CD8-positive, alpha-beta memory T cell (primary cell): ENCODE results near the gene CATSPER3. TPM values are rescaled to one million over a fixed set of nuclear protein-coding genes. Genes with fewer than 3 reads are reported as not detected.

ENCODE experiments used
- CTCF ChIA-PET: fragments of 350-600 bp; sonication (Branson Sonifier 250); formaldehyde crosslinking; loops from one replicate; lab custom pipeline; 2021; ENCODE audit warnings: antibody characterized with exemption; lab: Charles Lee
- POLR2A ChIA-PET: fragments of 350-600 bp; sonication (Branson Sonifier 250); formaldehyde crosslinking; loops from one replicate; lab custom pipeline; 2021; ENCODE audit warnings: antibody characterized with exemption; lab: Charles Lee
- DNase-seq, 5 donors: peaks; one replicate each; pipeline versions ENCODE4 v3.0.0 to v3.0.0-alpha.2; 2020 to 2022; ENCODE audit warnings: mixed read lengths in 1 of 5
- H3K27ac ChIP-seq: one replicate; pipeline ENCODE4 v1.7.0; 2013; ENCODE audit warnings: low read depth, mild to moderate bottlenecking, low read length, moderate library complexity
- H3K27me3 ChIP-seq: 2 replicates; pipeline ENCODE4 v1.7.0; 2013; ENCODE audit warnings: low read length, mild to moderate bottlenecking; ENCODE audit not compliant: insufficient read depth, poor library complexity, severe bottlenecking
- H3K36me3 ChIP-seq: 2 replicates; pipeline ENCODE4 v1.7.0; 2013; ENCODE audit warnings: mild to moderate bottlenecking, low read length, moderate library complexity; ENCODE audit not compliant: insufficient read depth
- H3K4me1 ChIP-seq: 2 replicates; pipeline ENCODE4 v1.7.0; 2013; ENCODE audit warnings: mild to moderate bottlenecking, low read length, moderate library complexity; ENCODE audit not compliant: insufficient read depth
- H3K4me3 ChIP-seq: 2 replicates; pipeline ENCODE4 v1.7.0; 2013; ENCODE audit warnings: mild to moderate bottlenecking, low read length
- H3K9me3 ChIP-seq: 2 replicates; pipeline ENCODE4 v1.7.0; 2013; ENCODE audit warnings: mild to moderate bottlenecking, low read length
- H3K27ac Mint-ChIP-seq, 8 donors: one replicate each; pipeline ENCODE4 v1.8.0; 2020 to 2021; ENCODE audit warnings: mixed read lengths in 8 of 8, mild to moderate bottlenecking in 6 of 8, inconsistent platforms in 3 of 8, moderate library complexity in 3 of 8
- H3K27me3 Mint-ChIP-seq, 2 donors: one replicate each; pipeline ENCODE4 v1.8.0; 2020 to 2021; ENCODE audit warnings: mixed read lengths in 2 of 2, mild to moderate bottlenecking in 1 of 2, moderate library complexity in 1 of 2
- H3K36me3 Mint-ChIP-seq, 3 donors: one replicate each; pipeline ENCODE4 v1.8.0; 2020 to 2021; ENCODE audit warnings: mixed read lengths in 3 of 3, inconsistent platforms in 1 of 3, mild to moderate bottlenecking in 1 of 3
- H3K4me1 Mint-ChIP-seq, 3 donors: one replicate each; pipeline ENCODE4 v1.8.0; 2020 to 2021; ENCODE audit warnings: mixed read lengths in 3 of 3, inconsistent platforms in 1 of 3, mild to moderate bottlenecking in 1 of 3
- H3K4me3 Mint-ChIP-seq, 7 donors: one replicate each; pipeline ENCODE4 v1.8.0; 2020 to 2021; ENCODE audit warnings: mixed read lengths in 7 of 7, mild to moderate bottlenecking in 6 of 7, moderate library complexity in 4 of 7, inconsistent platforms in 2 of 7
- H3K9me3 Mint-ChIP-seq, 5 donors: one replicate each; pipeline ENCODE4 v1.8.0; 2020 to 2022; ENCODE audit warnings: mixed read lengths in 5 of 5, mild to moderate bottlenecking in 3 of 5, moderate library complexity in 2 of 5, inconsistent platforms in 1 of 5
- polyA plus RNA-seq: library from polyadenylated mRNA; unstranded; fragments of 300-500 nt; fragmentation: Illumina TruSeq; gene quantifications from one replicate; pipeline ENCODE4 v1.2.3, GENCODE V29; 2021
- total RNA-seq, 2 experiments: library from RNA; stranded (reverse); gene quantifications; one replicate each; pipeline ENCODE4 v1.2.3, GENCODE V29; 2021

Gene CATSPER3
- total and polyA plus RNA-seq, 3 experiments from 2014 or later: 0.18 to 0.36 (median 0.29) TPM

GRCh38 chr5:135034236-135034962 lies 66.7 kb downstream of the CATSPER3 start:
- Mint-ChIP-seq H3K4me1 (peaks cover 25 to 49% (median 29%) of the 10 kb centered on the region in 3 donors), H3K27ac (peak overlapping the region in 1 of 8 donors; percentile 56), H3K27me3 (peaks cover 57 to 76% of the 10 kb centered on the region in 2 donors), H3K4me3 (peak overlapping the region in 6 of 7 donors; percentile 61 to 74 (median 70)), H3K36me3 (no peaks in the 10 kb centered on the region), H3K9me3 (peaks cover 0 to 2% (median 0%) of the 10 kb centered on the region in 5 donors)
- no peaks in the 10 kb centered on the region for H3K36me3 ChIP-seq
- ChIA-PET CTCF (no interaction called here), POLR2A (no interaction called here)
- peaks cover 6% of the 10 kb centered on the region for H3K4me1 ChIP-seq
- H3K27me3 ChIP-seq: peaks cover 36% of the 10 kb centered on the region
- DNase-seq: no peak
- H3K27ac ChIP-seq: peak overlapping the region; percentile 80
- H3K9me3 ChIP-seq: no peaks in the 10 kb centered on the region
- no peak overlapping the region for H3K4me3 ChIP-seq

- peaks cover 34% of the 10 kb centered on the region for H3K27me3 ChIP-seq
- Mint-ChIP-seq H3K9me3 (no peaks in the 10 kb centered on the region), H3K4me1 (peaks cover 22 to 44% (median 24%) of the 10 kb centered on the region in 3 donors), H3K27me3 (peaks cover 52 to 70% of the 10 kb centered on the region in 2 donors), H3K36me3 (no peaks in the 10 kb centered on the region), H3K4me3 (peak overlapping the region in 6 of 7 donors; percentile 53 to 74 (median 70)), H3K27ac (peak overlapping the region in 1 of 8 donors; percentile 56)
- peak overlapping the region; percentile 73 for H3K27ac ChIP-seq
- no peak for DNase-seq
- ChIA-PET CTCF (interaction anchor here (0.7 kb wide), 1 partner anchor 13 kb away, joined by 3 read pairs; no protein-coding TSS in a partner anchor), POLR2A (no interaction called here)
- no peaks in the 10 kb centered on the region for H3K9me3 ChIP-seq
- peaks cover 6% of the 10 kb centered on the region for H3K4me1 ChIP-seq
- no peaks in the 10 kb centered on the region for H3K36me3 ChIP-seq
- no peak overlapping the region for H3K4me3 ChIP-seq
Observed at GRCh38 chr5:135034963-135035677, 67.4 kb downstream of the CATSPER3 start.

- DNase-seq: no peak
- ChIA-PET CTCF (interaction anchor here (0.7 kb wide), 1 partner anchor 13 kb away, joined by 3 read pairs; no protein-coding TSS in a partner anchor), POLR2A (no interaction called here)
- Histone ChIP-seq H3K27me3 (peaks cover 28% of the 10 kb centered on the region), H3K27ac (peak overlapping the region; percentile 73), H3K4me3 (no peak overlapping the region), H3K4me1 (peaks cover 6% of the 10 kb centered on the region), H3K36me3 (no peaks in the 10 kb centered on the region), H3K9me3 (no peaks in the 10 kb centered on the region)
- Mint-ChIP-seq H3K36me3 (no peaks in the 10 kb centered on the region), H3K4me3 (peak overlapping the region in 1 of 7 donors; percentile 3), H3K27me3 (peaks cover 46 to 69% of the 10 kb centered on the region in 2 donors), H3K4me1 (peaks cover 21 to 43% (median 22%) of the 10 kb centered on the region in 3 donors), H3K27ac (no peak overlapping the region), H3K9me3 (no peaks in the 10 kb centered on the region)
Observed at GRCh38 chr5:135035678-135036030, 67.9 kb downstream of the CATSPER3 start.

DNA sequence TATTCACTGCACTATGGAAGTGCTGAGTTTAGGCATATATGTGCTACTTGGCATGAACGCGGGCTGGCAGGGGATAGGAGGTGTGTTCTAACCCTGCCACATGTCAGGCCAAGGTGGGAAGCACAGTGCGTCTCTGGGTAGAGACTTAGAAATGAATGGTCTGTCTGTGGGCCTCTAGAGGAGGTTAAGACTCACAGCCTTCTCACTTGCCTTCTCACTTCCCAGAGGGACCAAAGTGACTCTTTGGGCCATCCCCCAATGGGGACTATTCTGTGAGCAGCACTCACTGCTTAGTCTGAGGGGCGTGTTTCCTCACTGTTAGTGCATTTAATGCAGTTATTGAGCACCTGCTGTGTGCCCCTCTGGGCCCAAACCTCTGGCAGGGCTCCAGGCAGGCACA lies 68.7 kb downstream of the CATSPER3 start:
- H3K27ac Mint-ChIP-seq: no peak overlapping the region
- Histone ChIP-seq H3K4me3 (no peak overlapping the region), H3K27me3 (peaks cover 29% of the 10 kb centered on the region), H3K4me1 (peaks cover 6% of the 10 kb centered on the region), H3K36me3 (no peaks in the 10 kb centered on the region), H3K27ac (no peak overlapping the region), H3K9me3 (no peaks in the 10 kb centered on the region)
- ChIA-PET POLR2A (no interaction called here), CTCF (no interaction called here)
- H3K36me3 Mint-ChIP-seq: no peaks in the 10 kb centered on the region
- H3K4me3 Mint-ChIP-seq: peak overlapping the region in 1 of 7 donors; percentile 54
- H3K9me3 Mint-ChIP-seq: no peaks in the 10 kb centered on the region
- no peak for DNase-seq
- H3K4me1 Mint-ChIP-seq: peaks cover 21 to 42% (median 22%) of the 10 kb centered on the region in 3 donors
- peaks cover 47 to 70% of the 10 kb centered on the region in 2 donors for H3K27me3 Mint-ChIP-seq

DNA sequence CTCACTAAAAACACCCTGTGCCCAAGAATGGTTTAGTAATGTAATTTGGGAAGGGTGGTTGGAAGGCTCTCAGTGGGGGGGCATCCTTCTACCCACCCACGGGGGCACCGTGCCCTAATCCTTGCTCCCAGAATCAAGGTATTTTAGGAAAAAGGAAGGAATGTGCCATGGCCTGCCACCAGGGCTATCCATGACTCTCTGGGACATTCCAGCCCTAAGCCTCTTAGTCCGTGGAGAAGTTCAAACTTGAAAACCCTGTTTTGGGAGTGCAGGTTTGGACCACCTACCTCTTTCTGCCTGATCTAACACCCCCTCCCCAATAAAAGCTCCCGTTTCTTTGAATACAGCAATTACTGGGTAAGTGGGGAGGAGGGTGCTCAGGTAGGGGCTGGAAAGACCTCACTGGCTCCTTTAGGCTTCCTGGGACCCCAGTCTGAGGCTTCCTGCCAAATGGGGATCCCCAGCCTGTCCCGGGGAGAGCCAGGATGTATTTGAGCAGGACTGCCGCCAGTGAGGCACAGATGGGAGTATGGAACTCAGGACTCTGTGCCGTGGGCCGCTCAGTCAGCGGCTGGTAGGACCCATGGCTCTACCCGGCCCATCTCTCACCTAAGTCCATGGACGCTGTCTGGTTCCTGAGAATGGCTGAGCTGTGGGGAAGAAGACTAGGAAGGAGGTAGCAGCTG lies 70.0 kb downstream of the CATSPER3 start:
- H3K4me3 Mint-ChIP-seq: no peak overlapping the region
- H3K4me3 ChIP-seq: no peak overlapping the region
- no peaks in the 10 kb centered on the region for H3K9me3 Mint-ChIP-seq
- DNase-seq: no peak
- H3K27ac ChIP-seq: no peak overlapping the region
- no peaks in the 10 kb centered on the region for H3K9me3 ChIP-seq
- no peaks in the 10 kb centered on the region for H3K36me3 ChIP-seq
- H3K4me1 Mint-ChIP-seq: peaks cover 13 to 35% (median 18%) of the 10 kb centered on the region in 3 donors
- peaks cover 21% of the 10 kb centered on the region for H3K27me3 ChIP-seq
- peaks cover 2% of the 10 kb centered on the region for H3K4me1 ChIP-seq
- H3K36me3 Mint-ChIP-seq: no peaks in the 10 kb centered on the region
- peaks cover 46 to 70% of the 10 kb centered on the region in 2 donors for H3K27me3 Mint-ChIP-seq
- ChIA-PET CTCF (no interaction called here), POLR2A (no interaction called here)
- no peak overlapping the region for H3K27ac Mint-ChIP-seq

DNA sequence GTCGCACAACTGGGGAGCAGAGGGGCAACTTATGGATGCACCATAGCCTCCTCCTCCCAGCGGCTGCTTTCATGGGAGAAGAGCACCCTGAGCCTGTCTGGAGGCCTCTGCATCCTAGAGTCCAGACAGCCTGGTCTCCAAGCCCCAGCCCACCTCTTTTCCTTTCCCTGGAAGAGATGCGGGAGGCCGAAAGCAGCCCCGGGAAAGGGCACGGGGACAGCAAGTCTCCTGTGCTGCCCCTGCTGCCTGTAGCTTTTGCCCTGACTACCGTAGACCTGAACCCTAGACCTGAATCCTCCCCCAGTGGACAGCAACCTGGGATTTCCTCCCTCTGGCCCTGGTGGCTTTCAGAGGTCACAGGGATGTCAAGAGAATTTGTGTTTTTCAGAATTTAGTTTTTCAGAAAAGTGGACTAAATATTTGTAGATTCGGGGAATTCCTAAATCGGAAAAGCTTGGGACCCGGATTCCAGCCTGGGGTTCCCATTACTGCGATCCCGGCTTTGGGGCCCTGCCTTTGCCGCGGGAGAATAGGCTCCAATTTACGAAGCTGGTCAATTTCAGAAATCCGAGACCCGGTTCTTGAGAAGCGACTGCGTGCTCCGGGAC lies 70.6 kb downstream of the CATSPER3 start:
- no peaks in the 10 kb centered on the region for H3K36me3 Mint-ChIP-seq
- H3K27me3 Mint-ChIP-seq: peaks cover 47 to 73% of the 10 kb centered on the region in 2 donors
- no peak overlapping the region for H3K27ac Mint-ChIP-seq
- Histone ChIP-seq H3K9me3 (no peaks in the 10 kb centered on the region), H3K27me3 (peaks cover 18% of the 10 kb centered on the region), H3K27ac (no peak overlapping the region), H3K36me3 (no peaks in the 10 kb centered on the region), H3K4me3 (no peak overlapping the region), H3K4me1 (no peaks in the 10 kb centered on the region)
- H3K4me1 Mint-ChIP-seq: peaks cover 6 to 30% (median 15%) of the 10 kb centered on the region in 3 donors
- H3K9me3 Mint-ChIP-seq: no peaks in the 10 kb centered on the region
- POLR2A ChIA-PET: no interaction called here
- no peak for DNase-seq
- H3K4me3 Mint-ChIP-seq: peak overlapping the region in 3 of 7 donors; percentile 32 to 59 (median 45)
- CTCF ChIA-PET: no interaction called here

DNA sequence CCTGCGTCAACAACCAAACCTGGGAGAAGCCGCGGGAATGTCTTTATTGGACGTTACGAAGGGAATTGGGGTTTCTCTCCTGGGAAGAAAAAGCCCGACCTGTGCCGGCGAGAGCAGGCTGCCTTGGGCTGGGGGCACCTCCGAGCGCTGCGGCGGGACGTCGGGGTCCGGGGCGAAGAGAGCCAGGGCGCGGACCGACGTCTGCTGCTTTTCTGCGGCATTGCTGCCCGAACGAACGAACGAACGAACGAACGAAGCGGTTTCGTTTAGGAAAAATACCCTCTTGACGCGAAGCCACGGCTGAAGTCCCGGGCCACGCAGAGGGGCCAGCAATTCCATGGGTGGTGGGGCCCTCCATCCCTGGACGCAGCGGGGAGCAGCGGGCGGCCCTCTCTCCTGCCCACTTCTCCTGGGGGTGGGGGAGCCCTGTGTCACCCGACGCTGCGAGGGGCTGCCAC lies 71.1 kb downstream of the CATSPER3 start:
- H3K27ac Mint-ChIP-seq: no peak overlapping the region
- Histone ChIP-seq H3K27me3 (peaks cover 17% of the 10 kb centered on the region), H3K36me3 (no peaks in the 10 kb centered on the region), H3K27ac (no peak overlapping the region), H3K4me3 (no peak overlapping the region), H3K4me1 (no peaks in the 10 kb centered on the region), H3K9me3 (no peaks in the 10 kb centered on the region)
- H3K4me3 Mint-ChIP-seq: peak overlapping the region in 1 of 7 donors; percentile 32
- ChIA-PET CTCF (no interaction called here), POLR2A (no interaction called here)
- H3K4me1 Mint-ChIP-seq: peaks cover 5 to 29% (median 14%) of the 10 kb centered on the region in 3 donors
- no peak for DNase-seq
- peaks cover 51 to 77% of the 10 kb centered on the region in 2 donors for H3K27me3 Mint-ChIP-seq
- H3K9me3 Mint-ChIP-seq: no peaks in the 10 kb centered on the region
- H3K36me3 Mint-ChIP-seq: no peaks in the 10 kb centered on the region
